Nephron (organoid): ENCODE measurements around the gene RERE.

Source experiments
- H3K27ac Mint-ChIP-seq, 3 experiments: 2 replicates each; pipeline ENCODE4 v1.8.0; 2020; ENCODE audit warnings: mixed read lengths in 3 of 3, mild to moderate bottlenecking in 2 of 3, moderate library complexity in 1 of 3
- H3K27me3 Mint-ChIP-seq: 2 replicates; pipeline ENCODE4 v1.8.0; 2021; ENCODE audit warnings: low read depth, mild to moderate bottlenecking, moderate library complexity, mixed read lengths
- H3K36me3 Mint-ChIP-seq: 2 replicates; pipeline ENCODE4 v1.8.0; 2020; ENCODE audit warnings: low read depth, mixed read lengths
- H3K4me1 Mint-ChIP-seq: 2 replicates; pipeline ENCODE4 v1.8.0; 2020; ENCODE audit warnings: mixed read lengths
- H3K4me3 Mint-ChIP-seq, 3 experiments: 2 replicates each; pipeline ENCODE4 v1.8.0; 2020; ENCODE audit warnings: mild to moderate bottlenecking in 3 of 3, mixed read lengths in 3 of 3, moderate library complexity in 2 of 3
- H3K9me3 Mint-ChIP-seq: 2 replicates; pipeline ENCODE4 v1.8.0; 2020; ENCODE audit warnings: mixed read lengths
- CTCF ChIP-seq, 3 experiments: fragments of 200-600 bp; sonication (generic); IDR thresholded peaks; one replicate each; pipeline ENCODE4 v1.5.0; 2021; ENCODE audit warnings: antibody characterized with exemption in 3 of 3; ENCODE audit not compliant: unreplicated experiment in 3 of 3

The RERE gene

GRCh38 chr1:8533124-8533523 lies 284.3 kb downstream of the RERE start:
- Mint-ChIP-seq H3K4me1 (peaks cover 41% of the 10 kb centered on the region), H3K36me3 (peaks cover 29% of the 10 kb centered on the region), H3K9me3 (no peaks in the 10 kb centered on the region), H3K27me3 (no peaks in the 10 kb centered on the region), H3K27ac (peak overlapping the region; percentile 8 to 61 (median 57)), H3K4me3 (no peak overlapping the region)
- no peak for TF ChIP-seq CTCF (IDR thresholded peaks at IDR 0.05; ENCODE audit: unreplicated experiment in 3 of 3)

- Mint-ChIP-seq H3K9me3 (no peaks in the 10 kb centered on the region), H3K36me3 (peaks cover 29% of the 10 kb centered on the region), H3K4me1 (peaks cover 20% of the 10 kb centered on the region), H3K27ac (peak overlapping the region in 1 of 3 experiments; percentile 28), H3K4me3 (no peak overlapping the region), H3K27me3 (no peaks in the 10 kb centered on the region)
- TF ChIP-seq CTCF (IDR thresholded peaks at IDR 0.05; ENCODE audit: unreplicated experiment in 3 of 3) = no peak
These were observed 287.5 kb downstream of the RERE start for GRCh38 chr1:8529901-8530300.

- Mint-ChIP-seq H3K27ac (peak overlapping the region in 1 of 3 experiments; percentile 70), H3K4me3 (no peak overlapping the region), H3K9me3 (no peaks in the 10 kb centered on the region), H3K27me3 (no peaks in the 10 kb centered on the region), H3K4me1 (peaks cover 25% of the 10 kb centered on the region), H3K36me3 (peaks cover 34% of the 10 kb centered on the region)
- TF ChIP-seq CTCF (IDR thresholded peaks at IDR 0.05; ENCODE audit: unreplicated experiment in 3 of 3) = no peak
These were observed 289.5 kb downstream of the RERE start for GRCh38 chr1:8527941-8528340.

- Mint-ChIP-seq H3K9me3 (no peaks in the 10 kb centered on the region), H3K36me3 (peaks cover 31% of the 10 kb centered on the region), H3K27ac (no peak overlapping the region)
These were observed 291.7 kb downstream of the RERE start for GRCh38 chr1:8525558-8526275.

GRCh38 chr1:8525216-8525557 lies 292.3 kb downstream of the RERE start:
- Mint-ChIP-seq H3K4me1 (peaks cover 39% of the 10 kb centered on the region), H3K27ac (no peak overlapping the region), H3K9me3 (no peaks in the 10 kb centered on the region), H3K4me3 (no peak overlapping the region), H3K36me3 (peaks cover 28% of the 10 kb centered on the region), H3K27me3 (no peaks in the 10 kb centered on the region)
- TF ChIP-seq CTCF (IDR thresholded peaks at IDR 0.05; ENCODE audit: unreplicated experiment in 3 of 3) = no peak

More at GRCh38 chr1:8525558-8526275, 291.7 kb downstream of the RERE start:
- no peak for TF ChIP-seq CTCF (IDR thresholded peaks at IDR 0.05; ENCODE audit: unreplicated experiment in 3 of 3)
- no peak overlapping the region for H3K4me3 Mint-ChIP-seq
- H3K27me3 Mint-ChIP-seq = no peaks in the 10 kb centered on the region
- peaks cover 34% of the 10 kb centered on the region for H3K4me1 Mint-ChIP-seq

- Mint-ChIP-seq H3K4me3 (no peak overlapping the region), H3K9me3 (no peaks in the 10 kb centered on the region)
These were observed 292.7 kb downstream of the RERE start for GRCh38 chr1:8524627-8525157.

More at GRCh38 chr1:8524627-8525157, 292.7 kb downstream of the RERE start:
- H3K27ac Mint-ChIP-seq = peak overlapping the region in 1 of 3 experiments; percentile 66
- TF ChIP-seq CTCF (IDR thresholded peaks at IDR 0.05; ENCODE audit: unreplicated experiment in 3 of 3) = no peak
- H3K4me1 Mint-ChIP-seq = peaks cover 36% of the 10 kb centered on the region
- H3K27me3 Mint-ChIP-seq = no peaks in the 10 kb centered on the region
- H3K36me3 Mint-ChIP-seq = peaks cover 23% of the 10 kb centered on the region
